Measurements from ENCODE around the gene PIN1.
A peak's percentile ranks its signal among the peaks of the same experiment; 100 is the strongest.
"Not testable (repeated sequence)": the region's sequence is repeated elsewhere in the genome, so short reads cannot be mapped to it uniquely, and the experiment has no call there.

PIN1 gene

GRCh38 chr19:9818734-9819595, 16.2 kb upstream of the PIN1 start, which contains the start of gene FBXL12:
Gene FBXL12 (minus strand): TSS chr19:9819079. CDS start chr19:9818813, 266 bp downstream.
- DNase-seq: peak; percentile 98

DNA sequence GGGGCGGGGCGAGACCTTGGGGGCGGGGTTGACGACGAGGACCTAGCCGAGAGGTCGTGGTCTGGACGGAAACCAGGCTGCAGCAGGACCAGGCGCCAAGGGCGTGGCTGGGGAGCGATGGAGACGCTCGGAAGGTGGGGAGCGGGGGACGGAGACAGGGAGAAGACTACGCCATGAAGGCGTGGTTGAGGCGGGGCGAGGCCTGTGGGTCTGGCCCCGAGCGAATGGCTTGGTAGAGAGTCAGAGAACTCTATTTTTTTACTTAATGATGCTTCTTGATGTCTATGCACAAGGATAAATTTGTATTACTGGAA, 15.6 kb upstream of the PIN1 start:
- no peak for DNase-seq

- not testable (repeated sequence) for DNase-seq
Measured at GRCh38 chr19:9820034-9820433, 15.1 kb upstream of the PIN1 start.

DNA sequence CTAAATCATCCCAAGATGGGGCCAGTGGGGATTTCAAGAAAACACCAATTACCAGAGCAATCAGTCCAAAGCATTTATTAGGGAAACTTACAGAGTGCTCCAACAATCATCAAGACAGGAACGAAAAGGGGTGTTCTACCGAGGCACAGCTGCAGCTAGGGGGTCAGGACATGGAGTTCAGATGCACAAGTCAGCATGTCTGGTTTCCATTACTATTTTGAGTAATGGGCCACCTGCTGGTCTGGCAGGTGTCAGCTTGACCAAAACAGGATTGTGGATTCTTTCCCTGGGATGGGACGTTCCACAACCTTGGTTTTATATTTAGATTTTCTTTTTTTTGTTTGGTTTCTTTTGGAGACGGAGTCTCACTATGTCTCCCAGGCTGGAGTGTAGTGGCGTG, 11.3 kb upstream of the PIN1 start:
- DNase-seq: no peak

DNA sequence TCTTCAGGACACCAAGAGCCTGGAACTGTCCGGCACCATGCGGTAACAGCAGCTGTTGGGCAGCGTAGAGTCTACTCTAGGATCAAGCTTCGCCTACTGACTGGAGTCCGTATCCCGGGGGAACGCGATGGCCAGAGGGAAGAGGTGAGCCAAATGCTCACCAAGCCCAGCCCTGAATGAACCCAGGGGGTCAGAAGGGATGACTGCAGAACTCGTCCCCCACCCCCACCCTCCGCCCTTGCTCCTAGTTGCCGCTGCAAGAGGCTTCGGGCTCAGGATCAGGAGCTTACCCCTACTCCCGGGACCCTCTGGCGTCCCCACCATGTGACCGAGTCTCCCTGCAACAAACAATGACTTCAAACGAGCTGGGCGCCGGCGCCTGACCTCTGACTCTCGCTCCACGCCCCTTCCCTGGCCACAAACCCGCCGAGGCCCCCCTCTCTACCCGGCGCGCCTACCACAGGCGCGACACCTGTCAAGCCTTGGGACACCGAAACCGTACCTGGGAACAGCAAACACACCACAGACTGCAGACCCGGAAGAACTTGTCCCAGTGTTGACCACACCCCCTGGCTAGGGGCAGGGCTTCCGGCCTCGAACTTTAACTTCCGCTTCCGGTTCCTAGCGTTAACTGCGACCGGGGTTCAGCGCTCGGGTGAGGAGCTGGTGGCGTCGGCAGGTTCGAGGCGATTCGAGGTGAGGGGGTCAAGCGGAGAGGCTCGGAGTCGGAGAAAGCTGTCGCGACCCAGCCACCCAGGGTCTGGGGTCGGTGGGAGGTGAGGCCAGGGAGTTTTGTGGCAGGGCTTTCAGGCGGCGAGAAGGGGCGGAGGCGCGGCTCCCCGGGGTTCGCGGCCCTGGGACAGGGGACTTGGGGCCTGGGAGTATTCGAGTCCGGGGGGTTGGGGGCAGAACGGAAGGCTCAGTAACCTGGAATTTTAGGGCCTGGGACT, 7.6 kb upstream of the PIN1 start, which contains the start of gene UBL5:
TSS of gene UBL5 (plus strand) at position 630 of the 950 bp plus-strand sequence. CDS start 420 bp downstream, outside the sequence.
- DNase-seq: peak; percentile 84

DNA sequence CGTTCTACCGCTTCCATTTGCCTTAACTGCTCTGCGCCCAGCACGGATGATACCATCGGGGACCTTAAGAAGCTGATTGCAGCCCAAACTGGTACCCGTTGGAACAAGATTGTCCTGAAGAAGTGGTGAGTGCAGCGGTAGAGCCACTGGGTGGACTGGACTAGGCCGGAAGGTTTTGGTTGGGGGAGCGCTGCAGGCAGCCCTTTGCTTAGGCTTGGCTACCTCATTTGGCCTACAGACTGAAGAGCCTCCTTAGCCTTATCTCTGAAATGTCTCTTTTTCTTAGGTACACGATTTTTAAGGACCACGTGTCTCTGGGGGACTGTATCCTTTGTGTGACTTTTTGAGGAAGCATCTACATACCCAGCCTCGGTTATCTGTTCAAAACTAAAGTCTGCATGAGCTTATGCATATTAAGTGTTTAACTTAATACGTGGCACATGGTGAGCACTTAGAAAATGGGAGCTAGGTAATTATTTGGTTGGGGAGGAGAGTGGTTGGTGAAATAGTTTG, 6.5 kb upstream of the PIN1 start:
- no peak for DNase-seq

DNA sequence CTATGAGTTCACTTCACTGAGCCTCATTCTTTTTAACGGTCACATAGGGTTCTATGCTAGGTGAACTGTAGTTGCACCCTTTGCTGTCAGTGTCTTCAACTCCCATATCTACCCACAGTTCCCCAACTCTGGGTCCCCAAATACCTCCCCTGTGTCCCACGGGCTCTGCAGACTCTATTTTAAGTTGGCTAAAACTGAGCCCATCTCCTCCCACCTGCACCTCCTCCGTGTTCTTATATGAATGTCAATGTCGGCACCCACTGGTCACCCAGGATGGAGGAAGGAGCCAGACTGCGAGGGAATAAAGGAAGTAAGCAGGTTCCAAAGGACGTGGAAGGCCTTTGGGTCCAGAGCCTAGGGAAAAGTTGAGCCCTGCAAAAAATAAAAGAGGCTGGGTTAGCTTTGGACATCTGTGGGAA, 802 bp upstream of the PIN1 start:
- DNase-seq: no peak

GRCh38 chr19:9835507-9835949, 410 bp downstream of the PIN1 start:
- no peak for DNase-seq

DNA sequence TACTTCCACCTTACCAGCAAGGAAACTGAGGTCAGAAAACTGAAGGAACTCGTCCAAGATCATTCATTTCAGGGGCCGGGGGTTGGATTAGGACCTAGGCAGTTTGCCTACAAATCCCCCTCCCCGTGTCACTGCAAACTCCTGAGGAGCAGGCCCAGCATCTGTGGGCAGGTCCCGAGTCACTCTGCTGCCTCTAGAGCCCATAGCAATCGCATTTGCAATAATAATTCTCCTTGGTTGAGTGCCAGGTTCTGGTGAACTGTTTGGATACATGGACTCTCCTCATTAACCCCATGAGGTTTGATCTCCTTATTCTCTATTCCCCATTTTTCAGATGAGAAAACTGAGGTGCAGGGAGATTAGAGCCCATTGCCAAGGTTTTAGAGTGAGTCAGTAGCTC, 903 bp downstream of the PIN1 start:
- no peak for DNase-seq

- no peak for DNase-seq
Measured at GRCh38 chr19:9838324-9838723, 3.2 kb downstream of the PIN1 start.

DNA sequence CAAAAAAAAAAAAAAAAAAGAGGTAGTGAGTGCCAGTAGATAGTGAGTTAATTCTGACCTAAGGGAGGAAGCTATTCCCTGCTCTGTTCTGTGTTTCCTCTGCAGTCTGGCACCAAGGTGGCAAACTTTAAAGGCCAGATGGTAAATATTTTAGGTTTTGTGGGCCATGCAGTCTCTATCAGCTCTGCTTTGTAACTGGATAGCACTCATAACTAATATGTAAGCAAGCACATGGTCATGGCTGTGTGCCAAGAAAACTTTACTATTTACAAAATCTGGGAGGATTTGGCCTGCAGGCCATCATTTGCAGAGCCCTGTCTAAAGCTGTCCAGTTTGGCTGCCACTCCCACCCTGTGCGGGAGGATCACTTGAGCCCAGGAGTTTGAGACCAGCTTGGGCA, 4.3 kb downstream of the PIN1 start:
- DNase-seq: no peak

DNA sequence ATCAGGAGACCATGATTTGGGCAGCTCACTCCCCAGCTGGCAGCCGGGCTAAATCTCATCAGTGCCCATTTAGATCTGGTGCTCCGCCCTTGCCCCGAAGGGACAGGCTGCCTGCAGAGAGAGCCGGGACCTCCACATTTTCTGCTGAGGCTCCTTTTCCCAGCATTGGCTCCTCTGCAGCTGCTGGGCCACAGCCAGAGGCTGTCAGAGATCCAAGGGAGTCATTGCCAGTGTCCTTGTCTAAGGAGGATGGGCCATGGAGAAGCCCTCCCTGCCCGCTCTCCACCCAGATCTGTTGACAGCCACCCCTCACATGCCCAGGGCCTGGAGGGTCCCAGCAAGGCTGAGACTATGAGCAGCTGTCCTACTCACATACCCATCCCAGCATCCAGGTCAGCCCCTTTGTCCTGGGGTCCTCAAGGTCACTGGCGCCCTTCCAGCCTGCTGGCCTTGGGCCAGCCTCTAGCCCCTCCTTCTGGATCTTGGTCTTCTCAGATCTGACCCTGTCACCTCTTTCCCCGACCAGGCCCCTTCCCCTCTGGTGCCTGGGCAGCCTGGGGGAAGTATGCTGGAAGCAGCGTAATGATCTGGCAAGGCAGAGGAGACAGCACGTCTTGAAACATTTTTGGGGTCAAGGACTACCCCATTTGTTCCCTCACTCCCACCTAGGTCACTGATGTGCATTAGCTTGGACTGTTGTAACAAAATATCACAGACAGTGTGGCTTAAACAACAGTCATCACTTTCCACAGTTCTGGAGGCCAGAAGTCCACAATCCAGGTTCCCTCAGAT, 7.9 kb downstream of the PIN1 start:
- no peak for DNase-seq

- not testable (repeated sequence) for DNase-seq
Measured at GRCh38 chr19:9843626-9844273, 8.6 kb downstream of the PIN1 start.

DNA sequence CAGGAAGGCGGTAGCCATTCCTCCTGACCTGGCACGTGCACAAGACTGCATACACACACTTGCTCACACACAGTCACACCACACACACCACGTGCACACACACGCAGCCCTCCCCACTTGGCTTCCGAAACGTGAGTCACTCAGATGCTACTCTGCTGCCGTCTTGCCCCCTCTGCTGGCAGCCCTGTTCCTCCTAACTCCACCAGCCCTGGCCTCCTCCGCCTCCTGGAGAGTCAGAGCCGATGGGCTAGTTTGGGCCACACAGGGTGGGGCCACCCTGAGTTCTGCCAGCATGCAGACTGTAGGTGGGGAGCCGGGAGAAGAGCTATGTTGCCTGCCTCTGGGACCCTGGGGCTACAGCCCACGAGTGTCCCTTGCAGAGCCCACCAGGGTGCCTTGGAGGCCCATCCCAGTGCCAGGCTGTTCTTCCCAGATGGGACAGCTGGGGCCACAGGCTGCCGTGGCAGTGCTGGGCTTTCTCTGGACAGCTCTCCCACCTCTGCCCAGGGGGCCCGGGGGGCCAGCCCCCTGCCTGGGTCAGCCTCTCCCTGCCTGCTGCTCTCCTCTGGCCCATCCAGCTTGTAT, 12.1 kb downstream of the PIN1 start:
- DNase-seq: no peak

DNA sequence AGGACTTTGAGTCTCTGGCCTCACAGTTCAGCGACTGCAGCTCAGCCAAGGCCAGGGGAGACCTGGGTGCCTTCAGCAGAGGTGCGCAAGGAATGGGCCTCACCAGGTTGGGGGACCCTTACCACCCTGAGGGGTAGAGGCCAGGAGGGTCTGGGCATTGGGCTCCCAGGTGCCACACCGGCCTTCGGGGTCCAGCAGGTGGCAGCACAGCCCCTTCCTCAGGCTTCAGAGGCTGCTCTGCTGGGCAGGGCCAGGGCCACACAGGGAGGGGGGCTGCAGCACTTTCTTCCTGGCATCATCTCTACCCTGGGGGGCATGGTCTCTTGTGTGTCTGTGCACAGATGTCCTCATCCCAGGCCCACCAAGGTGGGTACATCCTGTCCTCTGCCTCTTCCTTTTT, 12.9 kb downstream of the PIN1 start:
- no peak for DNase-seq

DNA sequence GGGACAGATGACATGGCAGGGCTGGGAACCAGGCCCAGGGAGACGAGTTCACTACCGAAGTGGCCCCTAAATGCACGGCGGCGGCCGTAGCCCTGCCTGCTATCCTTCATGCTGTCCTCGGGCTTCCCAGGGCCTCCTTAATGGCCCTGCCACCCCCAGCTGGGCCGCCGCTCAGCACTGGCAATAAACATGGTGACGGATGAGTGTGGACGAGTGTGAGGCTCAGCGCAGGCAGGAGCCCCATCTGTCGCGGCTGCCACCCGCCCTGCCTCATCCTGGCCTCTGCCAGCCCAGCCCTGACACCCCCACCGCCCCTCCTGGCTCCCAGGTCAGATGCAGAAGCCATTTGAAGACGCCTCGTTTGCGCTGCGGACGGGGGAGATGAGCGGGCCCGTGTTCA, 13.6 kb downstream of the PIN1 start:
- no peak for DNase-seq

- DNase-seq: peak; percentile 25
Measured at GRCh38 chr19:9849791-9850190, 14.7 kb downstream of the PIN1 start.

DNA sequence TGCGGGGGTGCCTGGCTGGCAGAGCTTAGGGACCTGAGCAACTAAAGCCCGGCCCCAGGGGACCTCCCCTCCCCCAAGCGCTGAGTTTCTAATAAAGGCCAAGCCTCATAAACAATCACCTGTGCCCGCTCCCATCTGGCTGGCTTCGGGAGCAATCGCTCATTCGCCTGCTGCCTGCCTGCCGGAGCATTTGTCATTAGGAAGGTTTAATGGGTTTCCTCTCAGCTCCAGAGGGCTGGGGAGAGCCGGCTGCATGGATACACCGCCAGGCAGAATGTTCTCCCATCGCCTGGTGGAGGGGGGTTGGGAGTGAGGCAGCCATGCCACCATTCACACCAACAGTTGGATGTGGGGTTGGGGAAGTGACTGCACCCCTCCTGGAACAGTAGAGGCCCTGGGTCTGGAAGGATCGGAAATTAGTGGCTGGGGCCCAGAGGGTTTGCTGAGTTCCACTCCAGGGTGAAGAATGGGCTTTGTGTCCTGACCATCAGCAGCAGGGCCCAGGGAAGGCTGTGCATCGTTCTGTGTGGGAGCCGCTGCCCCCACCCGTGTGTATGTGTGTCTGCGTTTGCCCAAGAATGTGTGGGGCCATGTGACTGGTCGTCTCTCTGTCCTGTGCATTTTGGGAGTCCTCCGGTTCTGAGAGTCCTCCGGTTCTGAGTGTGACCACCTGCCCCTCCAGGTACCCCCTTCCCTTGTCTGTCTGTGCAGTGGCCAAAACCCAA, 15.3 kb downstream of the PIN1 start:
- DNase-seq: peak; percentile 37

DNA sequence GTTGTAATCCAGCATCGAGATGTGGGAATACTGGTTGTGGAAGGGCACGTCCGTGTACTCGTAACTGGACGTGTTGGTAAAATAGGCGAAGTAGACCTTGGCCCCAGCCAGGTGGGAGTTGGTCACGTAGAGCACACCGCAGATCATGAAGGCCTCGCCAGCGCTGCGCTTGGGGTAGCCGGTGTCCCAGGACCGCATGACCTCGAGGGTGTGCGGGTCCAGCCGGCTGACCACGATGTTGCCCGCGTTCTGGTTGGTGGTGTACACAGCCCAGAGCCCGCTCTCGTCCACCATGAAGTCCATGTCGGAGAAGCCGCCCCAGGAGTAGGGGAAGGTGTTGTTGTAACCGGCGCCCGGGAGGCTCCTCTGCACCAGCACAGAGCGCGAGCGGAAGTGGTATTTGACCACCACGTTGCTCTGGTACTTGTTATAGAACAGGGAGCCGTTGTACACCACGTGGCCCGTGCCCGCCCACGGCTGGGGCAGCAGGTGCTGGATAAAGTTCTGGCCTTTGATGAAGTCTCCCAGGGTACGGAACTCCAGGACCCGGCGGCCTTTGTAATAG, 19.2 kb downstream of the PIN1 start:
- DNase-seq: no peak

- DNase-seq: no peak
Measured at GRCh38 chr19:9856609-9857008, 21.5 kb downstream of the PIN1 start.

Measured in NCI-H1092 treated with DMSO at 0.1 percent for 48 hours (cell line).